ENCODE measurements around the gene RNF150. TPM values are rescaled to one million over a fixed set of nuclear protein-coding genes. Genes with fewer than 3 reads are reported as not detected.
A peak's percentile ranks its signal among the peaks of the same experiment; 100 is the strongest.

Gene RNF150
- total RNA-seq, 4 donors from 2014 or later, result 9.7 to 58.2 (median 36.6) TPM

DNA sequence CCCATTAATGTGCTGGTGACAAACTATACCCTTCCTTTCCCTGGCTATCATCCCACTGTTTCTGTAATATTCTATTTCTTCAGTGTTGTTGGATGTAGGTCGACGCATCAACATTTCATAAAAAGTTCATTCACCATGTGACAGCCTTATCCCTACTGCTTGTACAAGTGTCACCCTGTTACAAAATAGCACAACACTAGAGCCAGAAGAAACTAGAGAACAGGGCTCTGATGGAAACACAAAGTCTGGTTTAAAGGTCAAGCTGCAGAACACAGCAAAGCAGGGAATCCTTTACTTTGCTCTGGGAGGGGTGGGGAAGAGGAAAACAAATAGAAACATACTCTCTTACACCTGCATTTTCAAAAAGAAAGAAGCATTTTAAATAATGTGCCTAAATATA is 245.8 kb downstream of the RNF150 start:
- no peak overlapping the region for H3K4me3 ChIP-seq
- H3K27ac ChIP-seq, result no peak overlapping the region
- no peak for DNase-seq
- TF ChIP-seq CTCF (IDR thresholded peaks at IDR 0.05) (no peak), POLR2A (IDR thresholded peaks at IDR 0.05) (no peak)
- intact Hi-C loops (cut with DNase I; ENCODE audit: low total_unique reads), result no loop called here
- H3K9me3 ChIP-seq, result no peaks in the 10 kb centered on the region
- no peaks in the 10 kb centered on the region for H3K27me3 ChIP-seq
- no peaks in the 10 kb centered on the region for H3K4me1 ChIP-seq
- no peaks in the 10 kb centered on the region for H3K36me3 ChIP-seq

GRCh38 chr4:140884431-140885058 is 248.7 kb downstream of the RNF150 start:
- H3K27me3 ChIP-seq, result no peaks in the 10 kb centered on the region
- H3K36me3 ChIP-seq, result no peaks in the 10 kb centered on the region
- H3K27ac ChIP-seq, result no peak overlapping the region
- no peaks in the 10 kb centered on the region for H3K9me3 ChIP-seq
- TF ChIP-seq CTCF (IDR thresholded peaks at IDR 0.05) (peak; percentile 38 to 50 (median 44)), POLR2A (IDR thresholded peaks at IDR 0.05) (no peak)
- DNase-seq, result peak in 1 of 2 donors; percentile 56
- no peaks in the 10 kb centered on the region for H3K4me1 ChIP-seq
- intact Hi-C loops (cut with DNase I; ENCODE audit: low total_unique reads), result no loop called here
- H3K4me3 ChIP-seq, result no peak overlapping the region

- no peaks in the 10 kb centered on the region for H3K27me3 ChIP-seq
Observed at GRCh38 chr4:140877781-140878180, 255.5 kb downstream of the RNF150 start.

GRCh38 chr4:140876615-140877364 is 256.5 kb downstream of the RNF150 start:
- intact Hi-C loops (cut with DNase I; ENCODE audit: low total_unique reads), result no loop called here
- TF ChIP-seq CTCF (IDR thresholded peaks at IDR 0.05) (no peak), POLR2A (IDR thresholded peaks at IDR 0.05) (no peak)
- Histone ChIP-seq H3K4me1 (no peaks in the 10 kb centered on the region), H3K36me3 (no peaks in the 10 kb centered on the region), H3K27me3 (no peaks in the 10 kb centered on the region), H3K27ac (no peak overlapping the region), H3K4me3 (no peak overlapping the region), H3K9me3 (no peaks in the 10 kb centered on the region)
- no peak for DNase-seq

More at GRCh38 chr4:140877781-140878180, 255.5 kb downstream of the RNF150 start:
- no peak overlapping the region for H3K27ac ChIP-seq
- no peaks in the 10 kb centered on the region for H3K4me1 ChIP-seq
- TF ChIP-seq POLR2A (IDR thresholded peaks at IDR 0.05) (no peak), CTCF (IDR thresholded peaks at IDR 0.05) (no peak)
- no peak for DNase-seq
- H3K4me3 ChIP-seq, result no peak overlapping the region
- no peaks in the 10 kb centered on the region for H3K36me3 ChIP-seq
- intact Hi-C loops (cut with DNase I; ENCODE audit: low total_unique reads), result no loop called here
- H3K9me3 ChIP-seq, result no peaks in the 10 kb centered on the region

DNA sequence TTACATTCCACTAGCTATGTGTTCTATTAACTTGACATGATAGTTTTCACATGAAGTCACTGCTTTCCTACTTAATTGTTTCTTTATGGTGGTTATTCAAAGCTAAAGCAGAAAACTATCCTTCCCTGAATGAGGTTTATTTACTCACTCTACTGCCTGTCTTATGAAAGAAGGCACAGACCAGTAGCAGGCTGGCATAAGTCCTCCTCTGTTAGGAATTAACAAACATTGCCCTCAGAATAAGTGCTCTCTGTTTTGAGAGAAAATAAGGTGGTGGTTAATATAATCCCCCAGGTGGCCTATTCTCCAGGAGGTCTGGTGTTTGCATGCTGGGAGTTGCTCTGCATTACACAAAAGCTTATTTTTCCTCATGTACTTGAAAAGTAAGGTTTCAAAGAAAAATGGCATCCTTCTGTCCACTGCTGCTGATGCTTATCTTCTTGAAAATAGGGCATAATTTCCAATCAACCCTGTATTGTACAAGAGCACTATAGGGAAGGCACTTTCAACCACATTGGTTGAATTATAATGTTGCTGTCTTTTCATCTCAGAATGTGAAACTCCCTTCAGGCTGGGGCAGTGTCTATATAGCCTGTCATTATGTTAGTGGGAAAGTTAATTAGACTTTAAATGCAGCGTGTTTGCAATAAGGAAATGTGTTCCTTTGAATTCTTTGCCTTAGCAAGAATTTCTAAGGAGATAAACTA is 257.4 kb downstream of the RNF150 start:
- intact Hi-C loops (cut with DNase I; ENCODE audit: low total_unique reads), result no loop called here
- TF ChIP-seq POLR2A (IDR thresholded peaks at IDR 0.05), result no peak
- no peak for TF ChIP-seq CTCF (IDR thresholded peaks at IDR 0.05)
- no peak overlapping the region for H3K4me3 ChIP-seq

More for the DNA sequence above, 257.4 kb downstream of the RNF150 start:
- H3K36me3 ChIP-seq, result no peaks in the 10 kb centered on the region
- H3K4me1 ChIP-seq, result no peaks in the 10 kb centered on the region
- no peaks in the 10 kb centered on the region for H3K9me3 ChIP-seq
- H3K27ac ChIP-seq, result no peak overlapping the region
- no peak for DNase-seq
- H3K27me3 ChIP-seq, result no peaks in the 10 kb centered on the region

Data from uterus (tissue), 4 donors.